T-helper 1 cell treated with Interleukin-12 subunit alpha and Interleukin-12 subunit beta and Interleukin-4 antibody, amounts not matched to agents 30 ng/mL and 1 ng/mL, for 36 hours (primary cell): ENCODE results near the gene SV2C. TPM values are rescaled to one million over a fixed set of nuclear protein-coding genes. Genes with fewer than 3 reads are reported as not detected.
"Not testable (repeated sequence)": the region's sequence is repeated elsewhere in the genome, so short reads cannot be mapped to it uniquely, and the experiment has no call there.

Source experiments
- intact Hi-C: fragments of 100-400 bp; cut with micrococcal nuclease; formaldehyde crosslinking; loops from one replicate; pipeline ENCODE4 v1.15.1; 2024
- total RNA-seq: library from RNA; stranded (reverse); gene quantifications from 2 replicates; pipeline ENCODE4 v1.2.3, GENCODE V29; 2022

SV2C gene, protein sequence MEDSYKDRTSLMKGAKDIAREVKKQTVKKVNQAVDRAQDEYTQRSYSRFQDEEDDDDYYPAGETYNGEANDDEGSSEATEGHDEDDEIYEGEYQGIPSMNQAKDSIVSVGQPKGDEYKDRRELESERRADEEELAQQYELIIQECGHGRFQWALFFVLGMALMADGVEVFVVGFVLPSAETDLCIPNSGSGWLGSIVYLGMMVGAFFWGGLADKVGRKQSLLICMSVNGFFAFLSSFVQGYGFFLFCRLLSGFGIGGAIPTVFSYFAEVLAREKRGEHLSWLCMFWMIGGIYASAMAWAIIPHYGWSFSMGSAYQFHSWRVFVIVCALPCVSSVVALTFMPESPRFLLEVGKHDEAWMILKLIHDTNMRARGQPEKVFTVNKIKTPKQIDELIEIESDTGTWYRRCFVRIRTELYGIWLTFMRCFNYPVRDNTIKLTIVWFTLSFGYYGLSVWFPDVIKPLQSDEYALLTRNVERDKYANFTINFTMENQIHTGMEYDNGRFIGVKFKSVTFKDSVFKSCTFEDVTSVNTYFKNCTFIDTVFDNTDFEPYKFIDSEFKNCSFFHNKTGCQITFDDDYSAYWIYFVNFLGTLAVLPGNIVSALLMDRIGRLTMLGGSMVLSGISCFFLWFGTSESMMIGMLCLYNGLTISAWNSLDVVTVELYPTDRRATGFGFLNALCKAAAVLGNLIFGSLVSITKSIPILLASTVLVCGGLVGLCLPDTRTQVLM
- 0.07 and 0.17 TPM in 2 replicates for total RNA-seq

- intact Hi-C loops, result loop anchor here (2.0 to 10.0 kb wide), 2 partner anchors 322 to 460 kb away; partner anchors contain the start of gene IQGAP2
Measured at GRCh38 chr5:76082772-76083554, at the start of gene SV2C. Gene SV2C (plus strand): TSS chr5:76083383. CDS start chr5:76131751, 48,368 bp downstream.

DNA sequence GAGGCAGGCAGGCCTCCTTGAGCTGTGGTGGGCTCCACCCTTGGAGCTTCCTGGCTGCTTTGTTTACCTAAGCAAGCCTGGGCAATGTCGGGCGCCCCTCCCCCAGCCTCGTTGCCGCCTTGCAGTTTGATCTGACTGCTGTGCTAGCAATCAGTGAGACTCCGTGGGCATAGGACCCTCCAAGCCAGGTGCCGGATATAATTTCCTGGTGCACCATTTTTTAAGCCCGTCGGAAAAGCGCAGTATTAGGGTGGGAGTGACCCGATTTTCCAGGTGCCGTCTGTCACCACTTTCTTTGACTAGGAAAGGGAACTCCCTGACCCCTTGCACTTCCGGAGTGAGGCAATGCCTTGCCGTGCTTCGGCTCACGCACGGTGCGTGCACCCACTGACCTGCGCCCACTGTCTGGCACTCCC is 45.4 kb upstream of the SV2C start:
- intact Hi-C loops, result not testable (repeated sequence)

- intact Hi-C loops, result no loop called here
Measured at GRCh38 chr5:76038212-76038611, 45.0 kb upstream of the SV2C start.

GRCh38 chr5:76040806-76041205 is 42.4 kb upstream of the SV2C start:
- intact Hi-C loops, result no loop called here

GRCh38 chr5:76041863-76042262 is 41.3 kb upstream of the SV2C start:
- intact Hi-C loops, result no loop called here

DNA sequence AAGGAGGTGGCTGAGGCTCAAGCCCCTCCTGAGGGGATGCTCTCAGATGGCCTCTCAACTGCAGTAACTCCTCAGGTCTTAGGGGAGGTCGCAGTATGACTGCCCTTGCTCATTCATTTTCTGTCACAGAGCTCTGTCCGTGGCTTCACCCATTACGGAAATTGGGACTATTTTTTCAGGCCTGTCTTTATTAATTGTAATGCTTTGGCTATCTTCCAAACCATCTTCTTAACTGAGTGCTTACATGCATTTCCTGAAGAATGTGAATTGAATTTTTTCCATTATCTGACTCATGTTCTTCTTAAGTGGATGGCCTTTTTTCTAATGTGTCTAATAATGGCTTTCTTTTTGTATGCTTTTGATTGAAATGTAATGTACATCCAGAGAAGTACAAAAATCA is 36.4 kb upstream of the SV2C start:
- intact Hi-C loops, result no loop called here

GRCh38 chr5:76050134-76050533 is 33.0 kb upstream of the SV2C start:
- intact Hi-C loops, result no loop called here

- intact Hi-C loops, result no loop called here
Measured at GRCh38 chr5:76062502-76063041, 20.6 kb upstream of the SV2C start.

DNA sequence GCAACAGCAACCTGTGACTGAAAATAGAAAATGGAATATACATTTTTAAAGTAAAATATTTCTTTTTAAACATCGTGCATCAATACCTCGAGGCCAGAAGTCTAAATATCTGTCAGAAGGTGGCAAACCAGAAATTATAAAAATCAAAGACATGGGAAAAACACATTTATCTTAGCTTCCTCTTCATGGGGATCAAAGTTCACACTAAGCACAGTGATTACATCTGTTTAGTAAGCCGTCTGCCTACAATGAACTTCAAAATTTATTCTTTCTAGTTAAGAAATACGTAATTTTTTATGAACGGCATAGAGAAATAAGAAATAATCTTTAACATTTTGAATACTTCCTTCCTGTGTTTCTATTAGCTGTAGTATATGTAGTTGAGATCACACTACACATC is 17.9 kb upstream of the SV2C start:
- intact Hi-C loops, result no loop called here

GRCh38 chr5:76069061-76069735 is 14.0 kb upstream of the SV2C start:
- intact Hi-C loops, result no loop called here

GRCh38 chr5:76074487-76075065 is 8.6 kb upstream of the SV2C start:
- intact Hi-C loops, result loop anchor here (1.0 to 2.0 kb wide), 4 partner anchors 100 to 567 kb away; no protein-coding TSS in a partner anchor

DNA sequence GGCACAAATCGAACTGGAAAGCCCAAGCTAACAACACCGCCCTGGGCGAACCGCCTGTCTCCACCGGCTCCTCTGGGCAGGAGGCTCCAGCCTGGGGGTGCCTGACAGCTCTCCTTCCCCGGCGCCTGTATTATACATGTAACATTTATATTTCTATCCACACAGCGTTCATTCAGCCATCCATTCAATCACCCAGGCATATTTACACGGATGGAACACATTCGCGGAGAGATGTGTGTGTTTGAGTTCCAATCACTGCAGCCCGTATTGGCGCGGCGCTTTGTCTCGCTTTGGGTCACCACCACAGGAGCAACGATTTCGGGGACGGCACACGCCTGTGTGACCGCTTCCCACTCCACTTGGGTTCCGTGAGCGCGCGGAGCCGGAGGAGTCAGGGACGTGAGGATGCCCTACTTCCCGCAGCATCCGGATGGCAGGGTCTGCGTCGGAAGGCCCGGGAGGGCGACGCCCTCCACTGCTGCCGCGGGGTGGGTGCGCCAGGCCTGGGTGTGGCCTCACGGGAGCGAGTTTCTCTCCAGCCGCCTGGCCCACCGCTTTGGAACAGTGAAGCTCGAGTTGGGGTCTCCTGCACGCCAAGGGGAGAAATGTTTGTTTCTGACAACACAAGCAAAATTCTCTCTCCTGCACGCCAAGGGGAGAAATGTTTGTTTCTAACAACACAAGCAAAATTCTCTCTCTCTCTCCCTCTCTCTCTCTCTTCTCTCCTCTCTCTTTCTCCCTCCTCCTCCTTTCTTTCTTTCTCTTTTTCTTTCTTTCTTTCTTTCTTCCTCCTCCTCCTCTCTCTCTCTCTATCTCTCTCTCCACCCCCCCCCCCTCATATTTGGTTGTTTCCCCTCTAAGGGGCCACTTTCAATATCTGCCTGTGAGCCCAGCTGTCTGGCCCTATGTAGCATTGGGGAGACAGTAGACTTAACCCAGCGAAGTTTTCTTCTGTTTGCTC is 1.1 kb upstream of the SV2C start:
- intact Hi-C loops, result loop anchor here (2.0 to 10.0 kb wide), 2 partner anchors 323 to 461 kb away; partner anchors contain the start of gene IQGAP2

- intact Hi-C loops, result loop anchor here (2.0 to 10.0 kb wide), 2 partner anchors 321 to 459 kb away; partner anchors contain the start of gene IQGAP2
Measured at GRCh38 chr5:76083555-76084495, 642 bp downstream of the SV2C start.

DNA sequence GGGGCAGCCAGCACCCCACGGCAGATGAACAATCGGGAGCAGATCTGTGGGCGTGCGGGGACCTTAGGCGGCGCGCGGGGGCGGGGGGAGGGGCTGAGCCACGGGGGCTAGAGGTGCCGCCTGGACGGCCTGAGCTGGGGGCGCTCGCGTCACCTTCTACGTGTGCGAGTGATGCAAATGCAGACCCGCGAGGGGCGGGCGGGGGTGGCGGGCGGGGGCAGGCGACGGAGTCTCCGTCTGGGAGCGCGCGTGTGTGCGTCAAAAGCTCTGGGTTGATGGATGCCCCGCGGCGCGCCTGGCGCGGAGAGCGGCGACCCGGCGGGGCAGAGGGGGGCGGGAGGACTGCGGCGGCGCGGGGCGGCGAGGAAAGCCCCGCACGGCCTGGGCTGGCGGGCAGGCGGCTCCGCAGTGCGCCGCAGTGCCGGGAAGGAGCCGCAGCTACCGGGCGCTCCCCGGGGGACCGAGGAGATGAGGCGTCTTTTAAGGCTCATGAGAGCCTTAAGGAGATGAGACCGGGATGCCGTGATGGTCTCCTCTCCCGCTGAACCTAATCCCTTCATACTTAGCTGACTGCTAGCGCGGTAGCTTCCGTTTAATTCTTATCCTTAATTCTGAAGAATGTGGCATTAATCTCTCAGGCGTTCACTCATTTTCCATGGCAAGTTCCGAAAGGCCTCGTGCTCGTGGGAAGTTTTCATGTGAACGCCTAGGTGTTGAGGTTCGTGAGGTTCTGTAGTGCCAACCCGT is 1.5 kb downstream of the SV2C start:
- intact Hi-C loops, result loop anchor here (10.0 kb wide), 1 partner anchor 320 kb away; the partner anchor contains the start of gene IQGAP2

GRCh38 chr5:76085243-76085579 is 2.0 kb downstream of the SV2C start:
- intact Hi-C loops, result loop anchor here (10.0 kb wide), 1 partner anchor 320 kb away; the partner anchor contains the start of gene IQGAP2

GRCh38 chr5:76086095-76086494 is 2.9 kb downstream of the SV2C start:
- intact Hi-C loops, result loop anchor here (10.0 kb wide), 1 partner anchor 319 kb away; the partner anchor contains the start of gene IQGAP2

GRCh38 chr5:76089156-76089555 is 6.0 kb downstream of the SV2C start:
- intact Hi-C loops, result loop anchor here (10.0 kb wide), 1 partner anchor 316 kb away; the partner anchor contains the start of gene IQGAP2
